SJSA1 (cell line): Measurements from ENCODE around the gene ZNF20. TPM values are rescaled to one million over a fixed set of nuclear protein-coding genes. Genes with fewer than 3 reads are reported as not detected.
A peak's percentile ranks its signal among the peaks of the same experiment; 100 is the strongest.
"Not testable (repeated sequence)": the region's sequence is repeated elsewhere in the genome, so short reads cannot be mapped to it uniquely, and the experiment has no call there.

Experiments used
- DNase-seq, 2 experiments: peaks; one replicate each; pipeline ENCODE4 v3.0.0-alpha.2; 2015 to 2020; ENCODE audit warnings: low spot score in 2 of 2, low read depth in 1 of 2
- H3K27ac ChIP-seq: fragments of 250-450 bp; sonication (Bioruptor Pico); 2 replicates; pipeline ENCODE4 v1.5.1; 2020; ENCODE audit warnings: mild to moderate bottlenecking, moderate library complexity
- H3K27me3 ChIP-seq: fragments of 250-450 bp; sonication (Bioruptor Pico); replicated peaks from 2 replicates; pipeline ENCODE4 v1.5.1; 2020; ENCODE audit warnings: mild to moderate bottlenecking, moderate library complexity
- H3K36me3 ChIP-seq: fragments of 250-450 bp; sonication (Bioruptor Pico); 2 replicates; pipeline ENCODE4 v1.5.1; 2020; ENCODE audit warnings: mild to moderate bottlenecking
- H3K4me1 ChIP-seq: fragments of 250-450 bp; sonication (Bioruptor Pico); replicated peaks from 2 replicates; pipeline ENCODE4 v1.6.1; 2021; ENCODE audit warnings: mild to moderate bottlenecking
- H3K4me3 ChIP-seq: fragments of 250-450 bp; sonication (Bioruptor Pico); 2 replicates; pipeline ENCODE4 v1.5.1; 2020; ENCODE audit warnings: mild to moderate bottlenecking
- H3K9me3 ChIP-seq: fragments of 250-450 bp; sonication (Bioruptor Pico); replicated peaks from 2 replicates; pipeline ENCODE4 v1.5.1; 2020; ENCODE audit warnings: mild to moderate bottlenecking
- total RNA-seq: library from RNA; depleted of rRNA; stranded (reverse); fragments of >200 nt; shearing (Covaris generic); gene quantifications from 2 replicates; pipeline ENCODE4 v1.2.3, GENCODE V29; 2014; rRNA removed

ZNF20 gene
- total RNA-seq, 1 experiment from 2014 or later = 5.4 TPM

DNA sequence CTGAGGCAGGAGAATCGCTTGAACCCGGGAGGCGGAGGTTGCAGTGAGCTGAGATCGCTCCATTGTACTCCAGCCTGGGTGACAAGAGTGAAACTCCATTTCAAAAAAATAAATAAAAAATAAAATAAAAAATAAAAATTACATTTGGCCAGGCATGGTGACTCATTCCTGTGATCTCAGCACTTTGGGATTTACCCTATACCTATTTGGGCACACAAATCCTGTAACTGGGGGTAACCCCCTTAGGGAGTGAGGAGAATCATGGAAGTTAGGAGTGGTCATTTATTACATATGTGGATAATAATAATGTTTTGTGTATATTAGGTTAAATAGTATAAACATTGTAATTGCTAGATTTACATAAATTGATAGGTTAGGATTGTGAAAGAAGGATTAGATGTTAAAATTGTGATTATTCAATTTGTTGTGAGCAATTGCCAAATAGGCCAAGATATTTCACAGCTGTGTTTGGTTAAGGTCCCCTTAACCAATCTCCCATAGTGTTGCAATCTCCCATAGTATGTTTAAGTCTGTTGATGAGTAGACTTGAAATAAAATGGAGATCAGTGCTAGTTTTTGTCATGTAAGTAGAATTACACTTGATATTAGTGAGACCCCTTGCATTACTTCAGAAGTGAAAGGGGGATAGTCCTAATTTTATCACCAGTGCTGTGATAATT lies 44.9 kb downstream of the ZNF20 start:
- Histone ChIP-seq H3K27ac (no peak overlapping the region), H3K9me3 (peaks cover 3% of the 10 kb centered on the region)
- no peak for DNase-seq

DNA sequence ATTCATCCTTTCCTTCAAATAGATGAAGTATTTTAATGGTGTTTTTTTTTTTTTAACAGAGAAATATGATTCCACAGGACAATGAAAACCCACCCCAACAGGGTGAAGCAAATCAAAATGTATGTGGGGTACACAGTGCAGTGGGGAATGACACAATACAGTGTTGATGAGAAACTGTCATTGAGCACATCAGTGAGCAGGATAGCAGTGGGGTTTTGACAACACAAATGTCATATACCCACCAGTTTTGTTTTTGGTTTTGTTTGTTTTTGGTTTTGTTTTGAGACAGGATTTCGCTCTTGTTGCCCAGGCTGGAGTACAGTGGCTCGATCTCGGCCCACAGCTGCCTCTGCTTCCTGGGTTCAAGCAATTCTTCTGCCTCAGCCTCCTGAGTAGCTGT lies 46.4 kb downstream of the ZNF20 start:
- Histone ChIP-seq H3K4me3 (no peak overlapping the region), H3K27ac (no peak overlapping the region), H3K9me3 (peaks cover 3% of the 10 kb centered on the region), H3K4me1 (no peaks in the 10 kb centered on the region), H3K36me3 (0 out of 2 replicates have a peak, but pooled peaks cover 2% of the 10 kb centered on the region), H3K27me3 (no peaks in the 10 kb centered on the region)
- DNase-seq = no peak

More for the DNA sequence above, 44.9 kb downstream of the ZNF20 start:
- Histone ChIP-seq H3K4me3 (no peak overlapping the region), H3K36me3 (0 out of 2 replicates have a peak, but pooled peaks cover 2% of the 10 kb centered on the region), H3K27me3 (no peaks in the 10 kb centered on the region), H3K4me1 (no peaks in the 10 kb centered on the region)

DNA sequence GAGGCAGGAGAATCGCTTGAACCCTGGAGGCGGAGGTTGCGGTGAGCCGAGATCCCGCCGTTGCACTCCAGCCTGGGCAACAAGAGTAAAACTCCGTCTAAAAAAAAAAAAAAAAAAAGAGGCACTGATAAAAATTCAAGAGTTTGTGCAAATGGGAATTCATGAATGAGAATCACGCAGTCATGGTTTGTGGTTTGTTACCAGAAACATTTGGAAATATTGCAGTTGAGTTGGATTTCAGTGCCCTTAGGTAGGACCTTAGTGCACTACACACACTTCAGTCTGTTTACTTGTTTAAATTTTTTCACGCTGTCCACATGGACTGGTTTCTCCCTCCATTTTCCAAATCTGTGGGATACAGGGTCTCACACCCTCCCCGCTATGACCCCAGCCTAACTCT lies 47.2 kb downstream of the ZNF20 start:
- no peak for DNase-seq
- Histone ChIP-seq H3K9me3 (peaks cover 6% of the 10 kb centered on the region), H3K27ac (no peak overlapping the region), H3K4me3 (peak overlapping the region; percentile 47), H3K4me1 (no peaks in the 10 kb centered on the region), H3K27me3 (no peaks in the 10 kb centered on the region), H3K36me3 (0 out of 2 replicates have a peak, but pooled peaks cover 2% of the 10 kb centered on the region)

DNA sequence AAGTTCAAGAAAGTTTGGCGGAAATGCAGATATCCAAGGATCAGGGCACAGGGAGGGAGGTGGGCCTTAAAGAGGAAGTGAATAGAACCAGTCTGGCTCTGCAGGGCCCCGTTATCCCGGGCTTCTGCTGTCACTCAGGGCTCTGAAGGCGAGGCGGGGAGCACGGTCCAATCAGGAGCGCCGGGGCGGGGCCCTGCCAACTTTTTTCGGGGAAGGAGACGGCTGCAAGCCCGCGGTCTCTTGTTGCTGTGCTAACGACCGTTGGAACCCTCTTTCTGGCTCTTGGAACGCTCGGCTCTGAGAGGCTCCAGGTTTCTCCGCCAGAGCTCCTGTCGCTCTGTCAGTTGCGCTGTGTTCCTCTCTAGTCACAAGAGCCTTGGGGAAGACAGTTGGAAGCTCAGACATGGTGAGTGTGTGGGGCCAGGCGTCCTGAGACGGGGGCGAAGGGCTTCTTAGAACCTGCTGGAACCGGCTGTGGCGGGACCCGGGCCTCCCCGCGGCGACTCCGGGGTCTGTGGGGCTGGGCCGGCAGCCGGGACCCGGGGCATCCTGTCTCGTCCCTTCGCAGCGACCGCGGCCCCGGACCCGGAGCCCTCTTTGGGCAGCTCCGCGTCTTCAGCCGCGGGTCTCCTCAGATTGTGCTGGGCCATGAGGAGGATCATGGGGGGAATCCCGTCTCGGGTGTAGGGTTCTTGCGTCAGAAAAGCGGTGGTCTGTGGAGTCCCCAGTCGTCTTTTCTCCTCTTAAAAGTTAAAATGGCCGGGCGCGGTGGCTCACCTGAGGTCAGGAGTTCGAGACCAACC lies 47.9 kb downstream of the ZNF20 start:
- DNase-seq = peak; percentile 27 to 62
- Histone ChIP-seq H3K4me1 (no peaks in the 10 kb centered on the region), H3K36me3 (0 out of 2 replicates have a peak, but pooled peaks cover 2% of the 10 kb centered on the region), H3K27me3 (no peaks in the 10 kb centered on the region), H3K27ac (peak overlapping the region; percentile 40; the same call in 1 of the 2 replicates), H3K4me3 (peak overlapping the region; percentile 47), H3K9me3 (peaks cover 9% of the 10 kb centered on the region)

DNA sequence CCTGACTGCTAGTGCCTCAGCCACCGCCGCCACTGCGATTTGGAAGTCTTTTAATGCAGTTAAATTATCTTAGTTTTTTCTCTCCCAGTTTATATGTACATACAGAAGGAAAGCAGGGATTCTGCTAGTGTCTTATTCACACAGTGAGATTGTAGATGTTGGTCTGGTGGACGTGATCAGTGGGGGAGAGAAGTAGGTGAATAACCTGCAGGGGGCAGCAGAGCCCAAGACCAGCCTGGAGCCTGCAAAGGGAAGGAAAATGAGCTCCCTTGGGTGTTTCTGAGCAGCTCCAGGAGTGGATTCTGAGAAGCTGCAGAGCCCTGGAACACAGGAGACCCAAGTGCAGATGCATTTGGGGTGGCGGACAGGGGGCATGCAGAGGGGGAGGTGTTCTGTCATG lies 49.3 kb downstream of the ZNF20 start:
- Histone ChIP-seq H3K4me1 (no peaks in the 10 kb centered on the region), H3K9me3 (peaks cover 9% of the 10 kb centered on the region), H3K36me3 (0 out of 2 replicates have a peak, but pooled peaks cover 2% of the 10 kb centered on the region), H3K27me3 (no peaks in the 10 kb centered on the region), H3K27ac (no peak overlapping the region), H3K4me3 (no peak overlapping the region)
- DNase-seq = no peak

DNA sequence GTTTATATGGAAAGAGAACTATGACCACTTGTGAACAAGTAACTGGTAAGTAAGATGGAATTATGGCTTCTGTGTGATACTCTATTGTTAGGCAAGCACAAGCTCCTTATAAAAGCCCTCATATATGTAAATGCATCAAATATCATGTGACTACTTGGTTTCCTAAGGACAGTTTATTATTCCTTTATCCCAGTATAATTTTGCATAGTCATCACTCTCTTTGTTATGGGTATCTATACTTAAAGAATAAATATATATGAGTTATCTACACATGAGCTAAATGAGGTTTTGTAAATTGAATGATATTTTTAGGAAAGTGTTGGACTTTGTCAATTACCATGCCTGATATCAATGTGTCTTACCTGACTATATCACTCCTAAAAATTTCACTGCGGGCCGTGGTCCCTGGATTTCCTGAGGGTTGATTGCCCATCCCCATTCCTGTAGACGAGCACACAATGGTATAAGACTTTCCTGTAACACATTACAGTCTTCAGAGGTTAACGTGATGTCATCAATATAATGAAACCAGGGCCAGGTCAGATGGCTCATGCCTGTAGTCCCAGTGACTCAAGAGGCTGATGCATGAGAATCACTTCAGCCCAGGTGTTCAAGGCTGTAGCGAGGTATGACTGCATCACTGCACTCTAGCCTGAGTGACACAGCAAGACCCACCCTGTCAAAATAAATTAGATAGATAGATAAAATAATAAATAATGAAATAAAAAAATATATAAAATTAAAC lies 54.9 kb downstream of the ZNF20 start:
- no peak for DNase-seq
- no peaks in the 10 kb centered on the region for H3K27me3 ChIP-seq
- no peaks in the 10 kb centered on the region for H3K36me3 ChIP-seq
- H3K4me3 ChIP-seq = no peak overlapping the region
- H3K4me1 ChIP-seq = no peaks in the 10 kb centered on the region
- H3K9me3 ChIP-seq = peaks cover 20% of the 10 kb centered on the region
- H3K27ac ChIP-seq = no peak overlapping the region

DNA sequence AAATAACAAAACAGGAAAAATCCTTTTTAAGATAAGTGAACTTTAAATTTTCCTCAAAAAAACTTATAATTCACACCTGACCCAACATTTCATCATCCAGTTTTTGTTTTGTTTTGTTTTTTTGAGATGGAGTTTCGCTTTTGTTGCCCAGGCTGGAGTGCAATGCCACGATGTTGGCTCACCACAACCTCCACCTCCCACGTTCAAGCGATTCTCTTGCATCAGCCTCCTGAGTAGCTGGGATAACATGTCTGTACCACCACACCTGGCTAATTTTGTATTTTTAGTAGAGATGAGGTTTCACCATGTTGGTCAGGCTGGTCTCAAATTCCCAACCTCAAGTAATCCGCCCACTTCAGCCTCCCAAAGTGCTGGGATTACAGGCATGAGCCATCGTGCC lies 56.8 kb downstream of the ZNF20 start:
- H3K4me1 ChIP-seq = not testable (repeated sequence)

More for the DNA sequence above, 56.8 kb downstream of the ZNF20 start:
- H3K27ac ChIP-seq, DNase-seq, H3K36me3 ChIP-seq, H3K27me3 ChIP-seq, H3K4me3 ChIP-seq: not testable (repeated sequence)
- H3K9me3 ChIP-seq = peaks cover 29% of the 10 kb centered on the region

Other genes starting within 250 kb of the ZNF20 start
- gene ZNF700, start 215.2 kb downstream of the ZNF20 start, total RNA-seq = 8.3 and 10.7 TPM in 2 replicates
- gene ZNF763, start 175.3 kb downstream of the ZNF20 start, total RNA-seq = 0.18 TPM in 1 of 2 replicates, not detected in the other
- 0.50 and 1.4 TPM in 2 replicates for gene ZNF433, start 104.7 kb downstream of the ZNF20 start, total RNA-seq
- gene ZNF878, start 87.4 kb downstream of the ZNF20 start, total RNA-seq = 0.08 TPM in 1 of 2 replicates, not detected in the other
- gene ZNF844, start 75.6 kb downstream of the ZNF20 start, total RNA-seq = 0.13 and 0.82 TPM in 2 replicates
- gene ZNF625, start 16.4 kb upstream of the ZNF20 start, total RNA-seq = 2.6 and 8.4 TPM in 2 replicates
- 3.8 and 7.2 TPM in 2 replicates for gene ZNF136, start 22.7 kb upstream of the ZNF20 start, total RNA-seq
- 1.6 and 2.7 TPM in 2 replicates for gene ZNF44, start 154.5 kb upstream of the ZNF20 start, total RNA-seq
- 0.45 and 1.2 TPM in 2 replicates for gene ZNF563, start 193.3 kb upstream of the ZNF20 start, total RNA-seq
- 1.1 and 1.2 TPM in 2 replicates for gene ZNF442, start 225.3 kb upstream of the ZNF20 start, total RNA-seq